OCI-M1 (cell line): Measurements from ENCODE around the gene TM4SF20.

ENCODE experiments used
- DNase-seq: peaks from one replicate; lab custom pipeline; 2025; lab: John Stamatoyannopoulos, UW

Gene TM4SF20

DNA sequence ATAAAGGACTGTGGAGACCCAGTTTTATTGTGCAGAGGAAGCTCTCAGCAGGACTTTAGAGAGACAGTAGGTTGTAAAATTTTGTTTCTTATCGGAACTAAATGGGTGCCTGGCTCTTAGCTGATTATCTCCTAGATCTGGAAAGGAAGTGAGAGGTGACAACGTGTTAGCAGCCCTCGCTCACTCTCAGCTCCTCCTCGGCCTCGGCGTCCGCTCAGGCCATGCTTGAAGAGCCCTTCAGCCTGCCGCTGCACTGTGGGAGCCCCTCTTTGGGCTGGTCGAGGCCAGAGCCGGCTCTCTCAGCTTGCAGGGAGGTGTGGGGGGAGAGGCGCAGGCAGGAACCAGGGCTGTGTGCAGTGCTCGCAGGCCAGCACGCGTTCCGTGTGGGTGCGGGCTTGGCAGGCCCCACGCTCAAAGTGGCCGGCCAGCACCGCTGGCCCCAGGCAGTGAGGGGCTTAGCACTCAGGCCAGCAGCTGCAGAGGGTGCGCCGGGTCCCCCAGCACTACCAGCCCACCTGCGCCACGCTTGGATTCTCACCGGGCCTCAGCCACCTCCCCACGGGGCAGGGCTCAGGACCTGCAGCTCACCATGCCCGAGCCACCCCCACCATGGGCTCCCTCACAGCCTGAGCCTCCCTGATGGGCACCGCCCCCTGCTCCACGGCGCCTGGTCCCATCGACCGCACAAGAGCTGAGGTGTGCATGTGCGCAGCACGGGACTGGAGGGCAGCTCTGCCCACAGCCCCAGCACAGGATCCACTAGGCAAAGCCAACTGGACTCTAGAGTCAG is 58.6 kb downstream of the TM4SF20 start:
- DNase-seq: no peak

GRCh38 chr2:227317834-227318233 is 61.3 kb downstream of the TM4SF20 start:
- no peak for DNase-seq

DNA sequence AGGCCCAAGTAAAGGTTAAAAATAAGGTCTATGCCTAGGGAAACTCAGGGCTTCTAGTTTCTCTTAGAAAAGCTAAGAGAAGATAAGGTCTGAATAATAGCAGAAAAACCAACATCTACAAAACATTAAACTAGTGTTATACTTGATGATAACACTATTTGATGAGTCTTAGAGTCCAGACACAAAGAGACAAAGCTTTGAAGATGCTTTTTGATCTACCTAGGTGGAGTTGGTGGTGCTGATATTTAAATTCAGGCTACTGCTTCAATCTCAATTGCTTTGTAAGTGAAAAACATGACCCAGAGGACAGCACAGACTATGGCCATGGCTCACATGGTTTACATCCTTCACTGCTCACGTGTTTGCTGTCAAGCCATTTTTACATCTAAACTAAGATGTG is 65.8 kb downstream of the TM4SF20 start:
- no peak for DNase-seq

GRCh38 chr2:227312579-227312978 is 66.5 kb downstream of the TM4SF20 start:
- DNase-seq: no peak
